Ovary (tissue), 3 donors: ENCODE results near the gene AGK.

Source experiments
- CTCF ChIP-seq, 3 donors: fragments of 450-650 bp in 2 of 3; fragments of 200-600 bp in 1 of 3; IDR thresholded peaks; one replicate each; pipeline versions ENCODE4 v1.5.1 to v1.8.0; 2016 to 2022; ENCODE audit warnings: antibody characterized with exemption in 3 of 3, mild to moderate bottlenecking in 1 of 3
- EP300 ChIP-seq: sonication (generic); formaldehyde crosslinking; IDR thresholded peaks from one replicate; pipeline ENCODE4 v1.6.1; 2017; ENCODE audit warnings: antibody characterized with exemption
- POLR2A ChIP-seq: fragments of 450-650 bp; IDR thresholded peaks from one replicate; pipeline ENCODE4 v1.6.1; 2017; ENCODE audit warnings: antibody characterized with exemption, mild to moderate bottlenecking, moderate library complexity
- donor health status: DM: no; HTN: no; CAD: no.

GRCh38 chr7:141557360-141557759, 6.2 kb downstream of the AGK start:
- no peak for TF ChIP-seq CTCF (IDR thresholded peaks at IDR 0.05)
- no peak for TF ChIP-seq POLR2A
- no peak for TF ChIP-seq EP300
